GM23338 (cell line): ENCODE measurements around the gene PTGR3. TPM values are rescaled to one million over a fixed set of nuclear protein-coding genes. Genes with fewer than 3 reads are reported as not detected.
A peak's percentile ranks its signal among the peaks of the same experiment; 100 is the strongest.

Experiments used
- ATAC-seq: fragments of 200-7000 bp; cut with Tn5 transposase; 3 replicates; pipeline ENCODE4 v1.9.1; 2020
- DNase-seq: peaks from one replicate; pipeline ENCODE4 v3.0.0-alpha.2; 2015; ENCODE audit warnings: low spot score
- H2AFZ ChIP-seq: fragments of 200-600 bp; sonication (generic); 2 replicates; pipeline ENCODE4 v1.8.0; 2016; ENCODE audit warnings: antibody characterized with exemption, mild to moderate bottlenecking, moderate library complexity
- H3F3A ChIP-seq: fragments of 200-600 bp; sonication (generic); replicated peaks from 2 replicates; pipeline ENCODE4 v1.8.0; 2017; ENCODE audit warnings: antibody characterized with exemption, mixed run types, low read depth
- H3K27ac ChIP-seq: fragments of 200-600 bp; sonication (generic); 2 replicates; pipeline ENCODE4 v1.6.1; 2016; ENCODE audit warnings: low read depth
- H3K27me3 ChIP-seq: fragments of 200-600 bp; sonication (generic); 2 replicates; pipeline ENCODE4 v1.8.0; 2016; ENCODE audit warnings: mild to moderate bottlenecking, mixed run types, moderate library complexity; ENCODE audit not compliant: insufficient read depth
- H3K36me3 ChIP-seq: fragments of 200-600 bp; sonication (generic); 2 replicates; pipeline ENCODE4 v1.8.0; 2016; ENCODE audit warnings: mild to moderate bottlenecking; ENCODE audit not compliant: insufficient read depth
- H3K4me1 ChIP-seq: fragments of 200-600 bp; sonication (generic); 2 replicates; pipeline ENCODE4 v1.8.0; 2016; ENCODE audit warnings: mild to moderate bottlenecking, moderate library complexity; ENCODE audit not compliant: insufficient read depth
- H3K4me2 ChIP-seq: fragments of 200-600 bp; sonication (generic); 2 replicates; pipeline ENCODE4 v1.7.1; 2017; ENCODE audit warnings: mixed run types
- H3K4me3 ChIP-seq: fragments of 200-600 bp; sonication (generic); 2 replicates; pipeline ENCODE4 v1.6.1; 2016; ENCODE audit warnings: mixed run types
- H3K79me2 ChIP-seq: fragments of 200-600 bp; sonication (generic); replicated peaks from 2 replicates; pipeline ENCODE4 v1.8.0; 2017; ENCODE audit warnings: mild to moderate bottlenecking; ENCODE audit not compliant: insufficient read depth
- H3K9me2 ChIP-seq: fragments of 200-600 bp; sonication (generic); 2 replicates; pipeline ENCODE4 v1.8.0; 2017; ENCODE audit not compliant: insufficient read depth
- H4K20me1 ChIP-seq: fragments of 200-600 bp; sonication (generic); replicated peaks from 2 replicates; pipeline ENCODE4 v1.8.0; 2017; ENCODE audit warnings: mild to moderate bottlenecking; ENCODE audit not compliant: insufficient read depth
- H3K27ac Mint-ChIP-seq: 2 replicates; pipeline ENCODE4 v1.8.0; 2020; ENCODE audit warnings: inconsistent platforms, mild to moderate bottlenecking, moderate library complexity, mixed read lengths
- H3K27me3 Mint-ChIP-seq: 3 replicates; pipeline ENCODE4 v1.8.0; 2022; ENCODE audit warnings: low read depth, mild to moderate bottlenecking, moderate library complexity, mixed read lengths, inconsistent platforms; ENCODE audit not compliant: insufficient read depth, poor library complexity
- H3K36me3 Mint-ChIP-seq: 3 replicates; pipeline ENCODE4 v1.8.0; 2021; ENCODE audit warnings: low read depth, mild to moderate bottlenecking, inconsistent platforms, moderate library complexity, mixed read lengths
- H3K4me1 Mint-ChIP-seq: 3 replicates; pipeline ENCODE4 v1.8.0; 2020; ENCODE audit warnings: mild to moderate bottlenecking, inconsistent platforms, mixed read lengths
- H3K4me3 Mint-ChIP-seq: 3 replicates; pipeline ENCODE4 v1.8.0; 2021; ENCODE audit warnings: moderate library complexity, mild to moderate bottlenecking, inconsistent platforms, mixed read lengths
- H3K9me3 Mint-ChIP-seq: 3 replicates; pipeline ENCODE4 v1.8.0; 2020; ENCODE audit warnings: moderate library complexity, mild to moderate bottlenecking, inconsistent platforms, mixed read lengths
- CREB1 ChIP-seq: fragments of 250-450 bp; sonication (Bioruptor Pico); IDR thresholded peaks from 2 replicates; pipeline ENCODE4 v1.5.0; 2020; ENCODE audit warnings: low read depth, mild to moderate bottlenecking, moderate library complexity
- ETS1 ChIP-seq: IDR thresholded peaks from 2 replicates; pipeline ENCODE4 v1.6.1; 2016; ENCODE audit warnings: antibody characterized with exemption
- EZH2 ChIP-seq: fragments of 200-600 bp; sonication (generic); IDR thresholded peaks from one replicate; pipeline ENCODE4 v1.8.0; 2017; ENCODE audit warnings: antibody characterized with exemption, mild to moderate bottlenecking, low read depth; ENCODE audit not compliant: unreplicated experiment
- EZH2phosphoT487 ChIP-seq: fragments of 200-600 bp; sonication (generic); IDR thresholded peaks from one replicate; pipeline ENCODE4 v1.8.1; 2018; ENCODE audit warnings: antibody characterized with exemption; ENCODE audit not compliant: unreplicated experiment
- JUNB ChIP-seq: IDR thresholded peaks from one replicate; pipeline ENCODE4 v1.6.1; 2016; ENCODE audit warnings: antibody characterized with exemption; ENCODE audit not compliant: unreplicated experiment
- NANOG ChIP-seq: IDR thresholded peaks from 2 replicates; pipeline ENCODE4 v1.6.1; 2016; ENCODE audit warnings: antibody characterized with exemption, borderline replicate concordance
- POLR2AphosphoS5 ChIP-seq: IDR thresholded peaks from 2 replicates; pipeline ENCODE4 v1.6.1; 2016; ENCODE audit warnings: antibody characterized with exemption, low read depth
- REST ChIP-seq: IDR thresholded peaks from one replicate; pipeline ENCODE4 v1.6.1; 2018; ENCODE audit warnings: antibody characterized with exemption; ENCODE audit not compliant: unreplicated experiment
- STAT1 ChIP-seq: IDR thresholded peaks from one replicate; pipeline ENCODE4 v1.6.1; 2016; ENCODE audit warnings: antibody characterized with exemption; ENCODE audit not compliant: unreplicated experiment
- ZNF114 ChIP-seq: fragments of 250-450 bp; sonication (Bioruptor Pico); IDR thresholded peaks from 2 replicates; pipeline ENCODE4 v1.5.0; 2020; ENCODE audit warnings: mild to moderate bottlenecking, moderate library complexity
- ZNF462 ChIP-seq: fragments of 250-450 bp; sonication (Bioruptor Pico); IDR thresholded peaks from 2 replicates; pipeline ENCODE4 v1.5.0; 2020; ENCODE audit warnings: mild to moderate bottlenecking, moderate library complexity
- polyA plus RNA-seq: library from polyadenylated mRNA; unstranded; fragments of >200 nt; fragmentation: Nextera tagmentation; extraction: Ambion mirVana; gene quantifications from 2 replicates; pipeline ENCODE4 v1.2.1, GENCODE V29; 2016
- total RNA-seq: library from RNA; depleted of rRNA; stranded (reverse); fragments of >200 nt; shearing (Covaris generic); gene quantifications from 2 replicates; pipeline ENCODE4 v1.2.3, GENCODE V29; 2014

PTGR3 gene
- total and polyA plus RNA-seq, 2 experiments from 2014 or later, result 0.84 to 1.5 TPM

GRCh38 chr18:75211626-75211952 lies 2.6 kb upstream of the PTGR3 start (continued):
- TF ChIP-seq ZNF462 (CRISPR knock-in tag) (no peak), STAT1 (no peak), ETS1 (no peak), JUNB (no peak), ZNF114 (no peak), CREB1 (CRISPR knock-in tag) (no peak), NANOG (no peak), EZH2phosphoT487 (no peak)

- Mint-ChIP-seq H3K27me3 (peaks cover 59% of the 10 kb centered on the region), H3K27ac (no peak overlapping the region), H3K4me1 (peaks cover 47% of the 10 kb centered on the region), H3K9me3 (peaks cover 3% of the 10 kb centered on the region; the same call in 1 of the 3 replicates), H3K4me3 (peak overlapping the region; percentile 88), H3K36me3 (no peaks in the 10 kb centered on the region; the same call in 2 of the 3 replicates)
- Histone ChIP-seq H3K4me2 (peak overlapping the region; percentile 98), H3K27ac (no peak overlapping the region), H2AFZ (peak overlapping the region; percentile 97), H3K4me3 (peak overlapping the region; percentile 83), H4K20me1 (no peaks in the 10 kb centered on the region; the same call in 1 of the 2 replicates), H3K36me3 (no peaks in the 10 kb centered on the region), H3K4me1 (peaks cover 34% of the 10 kb centered on the region), H3F3A (peaks cover 9% of the 10 kb centered on the region; the same call in 1 of the 2 replicates), H3K79me2 (no peaks in the 10 kb centered on the region), H3K27me3 (peaks cover 80% of the 10 kb centered on the region), H3K9me2 (no peaks in the 10 kb centered on the region)
- ATAC-seq (no peak), DNase-seq (peak; percentile 37)
- peak; percentile 87 for TF ChIP-seq EZH2
- no peak for TF ChIP-seq JUNB
- TF ChIP-seq REST, result no peak
- TF ChIP-seq POLR2AphosphoS5, result no peak
- no peak for TF ChIP-seq EZH2phosphoT487
- no peak for TF ChIP-seq ETS1
These were observed 2.2 kb upstream of the PTGR3 start for GRCh38 chr18:75211002-75211621.
